Common myeloid progenitor, CD34-positive (primary cell): Measurements from ENCODE around the gene LIMCH1.
A peak's percentile ranks its signal among the peaks of the same experiment; 100 is the strongest.

Experiments used
- CTCF ChIA-PET: fragments of 350-600 bp; sonication (Branson Sonifier 250); formaldehyde crosslinking; loops from one replicate; lab custom pipeline; 2021; ENCODE audit warnings: antibody characterized with exemption; lab: Charles Lee
- POLR2A ChIA-PET: fragments of 350-600 bp; sonication (Branson Sonifier 250); formaldehyde crosslinking; loops from one replicate; lab custom pipeline; 2021; ENCODE audit warnings: antibody characterized with exemption; lab: Charles Lee
- DNase-seq, 3 donors: peaks; one replicate each; pipeline versions ENCODE4 v3.0.0 to v3.0.0-alpha.2; 2013
- H3K27ac ChIP-seq, 2 experiments: 1 replicate in 1 of 2; 2 replicates in 1 of 2; pipeline ENCODE4 v1.7.0; 2013; ENCODE audit warnings: inconsistent platforms in 2 of 2, low read length in 2 of 2, mild to moderate bottlenecking in 2 of 2, low read depth in 1 of 2, moderate library complexity in 1 of 2; ENCODE audit not compliant: severe bottlenecking in 2 of 2, insufficient read depth in 1 of 2, poor library complexity in 1 of 2
- H3K27me3 ChIP-seq, 5 experiments: replicated peaks in 2 of 5; 1 replicate in 3 of 5; 2 replicates in 2 of 5; pipeline versions ENCODE4 v1.6.1 to v1.7.0; 2013; ENCODE audit warnings: low read length in 4 of 5, mild to moderate bottlenecking in 2 of 5, moderate library complexity in 2 of 5, inconsistent platforms in 1 of 5; ENCODE audit not compliant: insufficient read depth in 5 of 5, control insufficient read depth in 4 of 5
- H3K36me3 ChIP-seq, 4 experiments: 1 replicate in 2 of 4; 2 replicates in 2 of 4; pipeline versions ENCODE4 v1.6.1 to v1.7.0; 2013; ENCODE audit warnings: low read length in 3 of 4, control low read depth in 1 of 4, mild to moderate bottlenecking in 1 of 4; ENCODE audit not compliant: control insufficient read depth in 4 of 4, insufficient read depth in 4 of 4
- H3K4me1 ChIP-seq, 4 experiments: 1 replicate in 3 of 4; 2 replicates in 1 of 4; pipeline versions ENCODE4 v1.6.1 to v1.7.1; 2013; ENCODE audit warnings: low read length in 3 of 4, mild to moderate bottlenecking in 3 of 4, control low read depth in 1 of 4, inconsistent platforms in 1 of 4, moderate library complexity in 1 of 4; ENCODE audit not compliant: control insufficient read depth in 4 of 4, insufficient read depth in 4 of 4; ENCODE audit errors: control extremely low read depth in 1 of 4
- H3K4me3 ChIP-seq, 7 experiments: 1 replicate in 4 of 7; 2 replicates in 3 of 7; pipeline versions ENCODE4 v1.5.1 to v1.7.0; 2013; ENCODE audit warnings: mild to moderate bottlenecking in 7 of 7, low read length in 6 of 7, moderate library complexity in 6 of 7, inconsistent platforms in 2 of 7, low read depth in 2 of 7, control low read depth in 1 of 7; ENCODE audit not compliant: insufficient read depth in 4 of 7, control insufficient read depth in 1 of 7; ENCODE audit errors: extremely low read depth in 1 of 7
- H3K9me3 ChIP-seq, 5 experiments: 1 replicate in 4 of 5; 2 replicates in 1 of 5; pipeline versions ENCODE4 v1.6.1 to v1.7.1; 2013; ENCODE audit warnings: low read length in 4 of 5, mild to moderate bottlenecking in 2 of 5, inconsistent platforms in 1 of 5, low read depth in 1 of 5, moderate library complexity in 1 of 5; ENCODE audit not compliant: control insufficient read depth in 4 of 5, insufficient read depth in 2 of 5; ENCODE audit errors: control extremely low read depth in 1 of 5
- WGBS: methylation state at CpG from one replicate; pipeline ENCODE4 v1.1.5; 2013; ENCODE audit not compliant: insufficient coverage; 5-methylcytosine and 5-hydroxymethylcytosine counted together

Gene LIMCH1

DNA sequence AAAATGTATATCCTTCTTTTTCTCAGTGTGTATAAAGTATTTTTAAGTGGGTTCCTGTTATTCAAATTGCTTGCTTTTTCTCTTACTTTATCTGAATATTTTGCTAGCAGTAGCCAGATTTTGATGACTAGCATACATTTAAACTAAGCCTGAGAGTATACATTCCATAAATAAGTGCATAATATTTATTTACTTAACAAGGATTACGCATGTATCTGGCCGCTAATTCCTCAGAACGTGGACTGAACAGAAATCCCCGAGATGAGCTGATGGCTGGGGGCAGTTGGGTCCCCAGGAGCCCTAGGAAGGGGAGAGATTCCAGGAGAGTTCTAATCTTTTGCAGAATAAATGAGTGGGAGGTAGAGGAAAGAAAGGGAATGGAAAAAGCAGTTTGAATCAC is 119.6 kb downstream of the LIMCH1 start:
- WGBS = no CpG with 5 or more reads among the region's 4 CpGs
- CTCF ChIA-PET = no interaction called here

DNA sequence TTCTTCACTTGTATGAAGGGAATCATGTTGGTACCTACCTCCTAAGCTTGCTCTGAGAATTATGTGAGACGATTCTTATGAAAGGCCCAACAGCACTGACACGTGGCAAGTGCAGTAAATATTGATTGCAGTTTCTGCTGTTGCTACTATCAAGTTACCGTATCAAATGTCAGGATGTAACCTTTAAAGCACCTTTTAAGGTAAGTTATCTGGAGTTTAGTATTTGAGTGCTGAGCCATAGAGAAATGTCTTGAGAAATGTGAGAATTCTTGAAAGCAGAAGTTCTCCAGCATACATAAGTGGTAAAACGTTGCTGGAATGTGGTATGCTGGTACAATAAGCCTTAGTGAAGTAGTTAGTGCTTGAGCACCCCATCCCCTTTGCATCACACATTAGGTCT is 120.2 kb downstream of the LIMCH1 start:
- Histone ChIP-seq H3K36me3 (peaks cover 0 to 3% (median 1%) of the 10 kb centered on the region in 4 experiments), H3K9me3 (no peaks in the 10 kb centered on the region), H3K4me1 (no peaks in the 10 kb centered on the region), H3K27ac (no peak overlapping the region), H3K27me3 (peaks cover 0 to 2% (median 0%) of the 10 kb centered on the region in 5 experiments), H3K4me3 (no peak overlapping the region)
- ChIA-PET CTCF (interaction anchor here (0.9 kb wide), 1 partner anchor 313 kb away, joined by 3 read pairs; no protein-coding TSS in a partner anchor), POLR2A (no interaction called here)
- WGBS = 89% methylated on average over 3 of the region's 4 CpGs
- DNase-seq = no peak

More for the DNA sequence above, 119.6 kb downstream of the LIMCH1 start:
- no peak overlapping the region for H3K27ac ChIP-seq
- no peak overlapping the region for H3K4me3 ChIP-seq
- no peak for DNase-seq
- peaks cover 0 to 2% (median 0%) of the 10 kb centered on the region in 5 experiments for H3K27me3 ChIP-seq
- H3K36me3 ChIP-seq = peaks cover 0 to 3% (median under 1%) of the 10 kb centered on the region in 4 experiments
- POLR2A ChIA-PET = no interaction called here
- H3K4me1 ChIP-seq = no peaks in the 10 kb centered on the region
- no peaks in the 10 kb centered on the region for H3K9me3 ChIP-seq

GRCh38 chr4:41660352-41660751 is 122.4 kb downstream of the LIMCH1 start:
- CTCF ChIA-PET = interaction anchor here (0.6 to 7.6 kb wide), 10 partner anchors 9 to 698 kb away, joined by 3 to 97 read pairs (median 6); no protein-coding TSS in a partner anchor

GRCh38 chr4:41661442-41662076 is 123.6 kb downstream of the LIMCH1 start:
- Histone ChIP-seq H3K9me3 (no peaks in the 10 kb centered on the region), H3K27ac (no peak overlapping the region), H3K27me3 (peaks cover 0 to 2% (median 0%) of the 10 kb centered on the region in 5 experiments), H3K4me3 (no peak overlapping the region), H3K4me1 (no peaks in the 10 kb centered on the region), H3K36me3 (peaks cover 0 to 3% (median 1%) of the 10 kb centered on the region in 4 experiments)
- peak; percentile 38 to 73 (median 62) for DNase-seq
- ChIA-PET CTCF (interaction anchor here (0.8 to 7.6 kb wide), 20 partner anchors 8 to 685 kb away, joined by 3 to 97 read pairs (median 4); no protein-coding TSS in a partner anchor), POLR2A (no interaction called here)
- 97% methylated on average over 3 of the region's 7 CpGs for WGBS

More at GRCh38 chr4:41660352-41660751, 122.4 kb downstream of the LIMCH1 start:
- Histone ChIP-seq H3K27ac (no peak overlapping the region), H3K4me1 (no peaks in the 10 kb centered on the region), H3K4me3 (no peak overlapping the region), H3K9me3 (no peaks in the 10 kb centered on the region), H3K27me3 (peaks cover 0 to 2% (median 0%) of the 10 kb centered on the region in 5 experiments), H3K36me3 (peaks cover 0 to 3% (median 1%) of the 10 kb centered on the region in 4 experiments)
- WGBS = 94% methylated on average over 3 of the region's 3 CpGs
- POLR2A ChIA-PET = no interaction called here
- DNase-seq = no peak

DNA sequence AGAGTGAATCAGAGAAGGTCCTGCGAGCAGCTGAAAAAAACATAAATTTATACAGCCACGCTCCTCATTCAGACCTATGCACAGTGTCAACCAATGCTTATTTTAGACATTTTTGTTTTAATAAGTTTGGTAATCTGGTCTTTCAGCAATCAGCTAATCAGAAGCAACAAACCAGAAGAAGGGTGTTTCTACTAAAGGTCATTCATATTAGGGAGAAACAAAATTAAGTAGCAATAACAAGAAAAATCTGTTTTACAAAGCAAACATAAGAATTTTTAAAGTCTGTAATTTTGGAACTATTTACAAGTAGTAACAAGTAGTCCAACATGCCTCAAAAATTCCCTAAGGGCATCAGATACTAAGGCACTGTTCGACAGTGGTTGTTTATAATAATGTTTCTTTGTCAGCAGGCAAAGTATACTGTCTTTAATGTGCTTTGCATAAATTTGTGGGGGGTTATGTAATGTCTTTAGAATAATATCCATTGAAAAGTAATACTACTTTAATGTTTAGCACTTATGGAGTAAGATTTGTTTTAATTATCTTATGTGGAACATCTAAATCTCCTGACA is 127.8 kb downstream of the LIMCH1 start:
- no peak for DNase-seq

GRCh38 chr4:41668024-41668423 is 130.1 kb downstream of the LIMCH1 start:
- Histone ChIP-seq H3K9me3 (peaks cover 0 to 1% (median 0%) of the 10 kb centered on the region in 5 experiments), H3K27ac (no peak overlapping the region), H3K27me3 (no peaks in the 10 kb centered on the region), H3K4me1 (no peaks in the 10 kb centered on the region), H3K4me3 (no peak overlapping the region), H3K36me3 (peaks cover 0 to 5% (median 0%) of the 10 kb centered on the region in 4 experiments)
- 88% methylated on average over 1 of the region's 1 CpG for WGBS
- POLR2A ChIA-PET = interaction anchor here (0.7 kb wide), 1 partner anchor 12 kb away, joined by 7 read pairs; no protein-coding TSS in a partner anchor
- DNase-seq = no peak
- CTCF ChIA-PET = interaction anchor here (0.7 to 1.1 kb wide), 2 partner anchors 336 to 388 kb away, joined by 3 to 5 read pairs; no protein-coding TSS in a partner anchor

More for the DNA sequence above, 127.8 kb downstream of the LIMCH1 start:
- CTCF ChIA-PET = interaction anchor here (0.6 to 7.6 kb wide), 3 partner anchors 17 to 383 kb away, joined by 3 to 97 read pairs (median 5); no protein-coding TSS in a partner anchor
- Histone ChIP-seq H3K27me3 (peaks cover 0 to 2% (median 0%) of the 10 kb centered on the region in 5 experiments), H3K4me3 (no peak overlapping the region), H3K4me1 (no peaks in the 10 kb centered on the region), H3K36me3 (peaks cover 0 to 3% (median 0%) of the 10 kb centered on the region in 4 experiments), H3K27ac (no peak overlapping the region), H3K9me3 (peaks cover 0 to 1% (median 0%) of the 10 kb centered on the region in 5 experiments)
- POLR2A ChIA-PET = no interaction called here
- WGBS = no CpG with 5 or more reads among the region's 3 CpGs
